ENCODE measurements around the gene EQTN.

GRCh38 chr9:27311184-27311583 lies 14.2 kb upstream of the EQTN start:
- TF ChIP-seq PRDM4 (CRISPR knock-in tag; IDR thresholded peaks at IDR 0.05; ENCODE audit: borderline replicate concordance), result no peak
- TF ChIP-seq NR2F2 (IDR thresholded peaks at IDR 0.05; ENCODE audit: borderline replicate concordance, low read depth), result no peak
- TF ChIP-seq IRF9 (CRISPR knock-in tag; IDR thresholded peaks at IDR 0.05; ENCODE audit: borderline replicate concordance), result no peak
- TF ChIP-seq ZNF367 (CRISPR knock-in tag; IDR thresholded peaks at IDR 0.05; ENCODE audit: borderline replicate concordance), result no peak
- TF ChIP-seq SMARCE1 (IDR thresholded peaks at IDR 0.05; ENCODE audit: borderline replicate concordance), result no peak
- TF ChIP-seq SCMH1 (CRISPR knock-in tag; IDR thresholded peaks at IDR 0.05; ENCODE audit: borderline replicate concordance), result no peak
- no peak for TF ChIP-seq ZFP90 (CRISPR knock-in tag; IDR thresholded peaks at IDR 0.05; ENCODE audit: borderline replicate concordance)
- no peak for TF ChIP-seq CREB1 (IDR thresholded peaks at IDR 0.05)
- TF ChIP-seq CREB1 (CRISPR knock-in tag; IDR thresholded peaks at IDR 0.05), result no peak
- TF ChIP-seq ARHGAP35 (CRISPR knock-in tag; IDR thresholded peaks at IDR 0.05; ENCODE audit: borderline replicate concordance), result no peak

Data from HepG2 (cell line).